ENCODE measurements around the gene NHEJ1. TPM values are rescaled to one million over a fixed set of nuclear protein-coding genes. Genes with fewer than 3 reads are reported as not detected.

Gene NHEJ1
- total RNA-seq, 3 donors from 2014 or later = 13.4 to 19.8 (median 17.6) TPM

DNA sequence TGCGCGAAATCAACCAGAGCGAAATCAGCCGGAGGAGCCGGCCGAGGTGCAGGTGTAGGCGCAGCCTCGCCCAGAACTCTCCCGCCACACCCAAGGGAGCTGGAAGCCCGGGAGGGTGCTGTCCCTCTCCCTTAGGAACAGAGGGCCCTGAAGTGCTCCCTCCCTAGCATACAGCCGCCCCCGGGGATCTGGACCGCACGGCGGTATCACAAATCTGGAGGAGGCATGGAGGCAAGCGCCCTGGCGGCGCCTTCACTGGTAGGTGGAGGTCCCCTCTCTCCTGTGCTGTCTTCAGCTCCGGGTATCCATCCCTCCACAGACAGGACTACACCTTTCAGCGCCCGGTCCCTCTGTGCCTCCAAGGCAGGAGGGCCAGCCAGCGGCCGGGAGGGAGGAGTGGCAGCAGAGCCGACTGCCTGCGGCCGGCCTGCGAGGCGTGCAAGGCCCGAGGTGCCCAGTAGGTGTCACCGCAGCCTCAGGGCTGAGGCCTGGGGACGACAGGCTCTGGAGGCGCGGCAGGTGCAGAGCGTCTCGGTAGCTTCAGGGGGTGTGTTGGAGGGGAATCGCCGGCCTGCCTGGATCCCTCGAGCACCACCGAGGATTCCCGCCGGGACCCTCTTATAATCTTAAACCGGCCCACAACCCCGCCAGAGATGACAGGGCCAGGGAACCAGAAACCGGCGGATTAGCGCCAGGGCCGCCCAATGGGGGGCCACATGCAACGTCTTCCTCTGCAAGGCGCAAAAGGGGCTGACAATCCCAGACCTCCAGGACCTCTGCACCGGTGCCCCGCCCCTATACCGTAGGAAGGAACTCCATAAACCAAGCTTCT is 102.7 kb downstream of the NHEJ1 start:
- Histone ChIP-seq H3K9me3 (no peaks in the 10 kb centered on the region), H3K4me1 (peaks cover 4 to 26% of the 10 kb centered on the region in 2 donors), H3K27ac (no peak overlapping the region), H3K36me3 (no peaks in the 10 kb centered on the region), H3K27me3 (peaks cover 3 to 82% of the 10 kb centered on the region in 2 donors), H3K4me3 (peak overlapping the region in 1 of 3 donors; percentile 51)
- no peak for DNase-seq (ENCODE audit: low spot score in 2 of 2)
- intact Hi-C loops (cut with DNase I; ENCODE audit: low total_unique reads) = no loop called here
- TF ChIP-seq POLR2AphosphoS5 (IDR thresholded peaks at IDR 0.05) (no peak), CTCF (IDR thresholded peaks at IDR 0.05) (peak in 2 of 3 donors; percentile 54 to 73)

DNA sequence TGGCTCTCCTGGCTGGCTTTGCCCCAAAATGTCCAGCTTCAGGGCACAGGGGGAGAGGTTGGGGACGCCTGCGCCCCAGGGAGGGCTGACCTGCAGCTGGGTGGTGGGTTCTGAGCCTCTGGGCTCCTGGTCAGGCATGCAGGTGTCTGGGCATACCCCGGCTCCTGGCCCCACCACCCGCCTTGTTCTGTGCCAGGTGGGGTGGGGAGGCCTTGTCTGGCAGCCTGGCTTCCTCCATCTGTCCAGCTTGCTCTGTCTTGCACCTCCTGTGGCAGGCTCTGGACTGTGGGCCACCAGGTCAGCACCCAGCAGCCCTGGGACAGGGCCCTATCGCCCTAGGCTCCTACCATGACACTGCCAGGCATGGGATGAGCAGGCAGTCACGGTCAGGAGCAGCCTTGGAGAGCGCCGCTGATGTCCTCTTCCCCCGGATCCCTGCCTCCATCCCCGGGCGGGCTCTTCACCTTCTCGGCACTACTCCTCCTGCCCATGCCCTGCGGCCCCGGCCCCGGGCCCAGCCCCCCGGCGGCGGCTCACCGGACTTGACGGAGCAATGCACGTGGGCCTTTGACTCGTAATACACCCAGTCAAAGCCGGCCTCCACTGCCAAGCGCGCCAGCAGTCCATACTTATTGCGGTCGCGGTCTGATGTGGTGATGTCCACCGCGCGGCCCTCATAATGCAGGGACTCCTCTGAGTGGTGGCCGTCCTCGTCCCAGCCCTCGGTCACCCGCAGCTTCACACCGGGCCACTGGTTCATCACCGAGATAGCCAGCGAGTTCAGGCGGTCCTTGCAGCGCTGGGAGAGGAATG is 103.5 kb downstream of the NHEJ1 start:
- no peak overlapping the region for H3K27ac ChIP-seq
- no peak for TF ChIP-seq CTCF (IDR thresholded peaks at IDR 0.05)
- no peak for TF ChIP-seq POLR2A (IDR thresholded peaks at IDR 0.05)
- no peak for TF ChIP-seq POLR2AphosphoS5 (IDR thresholded peaks at IDR 0.05)
- intact Hi-C loops (cut with DNase I; ENCODE audit: low total_unique reads) = no loop called here
- no peaks in the 10 kb centered on the region for H3K9me3 ChIP-seq
- peak overlapping the region in 1 of 3 donors; percentile 51 for H3K4me3 ChIP-seq
- H3K4me1 ChIP-seq = peaks cover 4 to 26% of the 10 kb centered on the region in 2 donors
- no peaks in the 10 kb centered on the region for H3K36me3 ChIP-seq
- H3K27me3 ChIP-seq = peaks cover 3 to 74% of the 10 kb centered on the region in 2 donors
- DNase-seq (ENCODE audit: low spot score in 2 of 2) = no peak

DNA sequence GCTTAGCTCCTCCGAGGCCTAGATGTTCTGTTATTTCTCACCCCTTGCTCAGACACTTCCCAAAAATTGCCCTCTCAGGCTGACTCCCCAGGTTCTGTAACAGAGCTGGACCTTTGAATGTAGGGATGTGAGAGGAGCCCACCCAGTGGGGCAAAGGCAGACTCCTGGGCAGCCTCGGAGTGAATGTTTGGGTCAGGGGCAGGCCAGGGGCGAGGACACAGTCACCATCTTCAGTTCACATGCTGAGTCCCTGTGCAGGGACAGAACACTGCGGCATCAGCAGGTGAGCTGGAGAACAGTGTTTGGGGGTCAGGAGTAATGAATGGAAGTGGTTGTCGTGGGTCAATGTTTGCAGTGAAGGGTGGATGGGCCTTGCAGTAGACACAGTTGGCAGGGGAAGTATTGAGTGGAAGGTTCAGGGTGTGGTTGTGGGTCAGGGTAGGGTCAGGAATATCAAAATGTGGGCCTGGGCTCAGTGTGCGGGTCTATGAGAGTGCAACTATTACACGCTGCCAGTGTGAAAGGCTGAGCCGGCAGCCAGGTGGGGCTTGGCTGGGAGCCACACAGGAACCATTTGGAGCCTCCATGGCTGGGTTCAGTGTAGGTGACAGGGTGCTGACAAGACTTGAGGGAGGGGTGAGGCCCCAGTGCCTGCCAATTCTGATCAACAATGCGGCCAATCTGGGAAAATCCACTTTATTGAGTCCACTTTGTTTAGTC is 104.3 kb downstream of the NHEJ1 start:
- intact Hi-C loops (cut with DNase I; ENCODE audit: low total_unique reads) = no loop called here
- Histone ChIP-seq H3K27ac (no peak overlapping the region), H3K9me3 (no peaks in the 10 kb centered on the region), H3K4me1 (peaks cover 4 to 26% of the 10 kb centered on the region in 2 donors), H3K4me3 (no peak overlapping the region), H3K27me3 (peaks cover 3 to 66% of the 10 kb centered on the region in 2 donors), H3K36me3 (no peaks in the 10 kb centered on the region)
- DNase-seq (ENCODE audit: low spot score in 2 of 2) = no peak
- TF ChIP-seq POLR2AphosphoS5 (IDR thresholded peaks at IDR 0.05) (no peak), POLR2A (IDR thresholded peaks at IDR 0.05) (no peak), CTCF (IDR thresholded peaks at IDR 0.05) (no peak)

- H3K4me1 ChIP-seq = peaks cover 0 to 23% of the 10 kb centered on the region in 2 donors
- DNase-seq (ENCODE audit: low spot score in 2 of 2) = no peak
- peaks cover under 1 to 65% of the 10 kb centered on the region in 2 donors for H3K27me3 ChIP-seq
- TF ChIP-seq POLR2AphosphoS5 (IDR thresholded peaks at IDR 0.05) = no peak
- TF ChIP-seq CTCF (IDR thresholded peaks at IDR 0.05) = no peak
- TF ChIP-seq POLR2A (IDR thresholded peaks at IDR 0.05) = no peak
- H3K27ac ChIP-seq = no peak overlapping the region
- H3K9me3 ChIP-seq = no peaks in the 10 kb centered on the region
- no peaks in the 10 kb centered on the region for H3K36me3 ChIP-seq
- intact Hi-C loops (cut with DNase I; ENCODE audit: low total_unique reads) = no loop called here
- H3K4me3 ChIP-seq = no peak overlapping the region
Observed at GRCh38 chr2:219054956-219055903, 105.4 kb downstream of the NHEJ1 start.
